Left lung (tissue), 10 donors: ENCODE results near the gene HEMGN. TPM values are rescaled to one million over a fixed set of nuclear protein-coding genes. Genes with fewer than 3 reads are reported as not detected.

Experiments
- ATAC-seq: fragments of 200-7000 bp; cut with Tn5 transposase; one replicate; pipeline ENCODE4 v1.9.1; 2020; ENCODE audit warnings: moderate library complexity
- DNase-seq, 4 donors: peaks; one replicate each; pipeline ENCODE4 v3.0.0-alpha.2; 2013 to 2020
- H3K27ac ChIP-seq, 2 donors: fragments of 200-600 bp; sonication (generic) in 1 of 2; one replicate each; pipeline versions ENCODE4 v1.5.0 to v1.8.0; 2020 to 2021
- H3K27me3 ChIP-seq, 2 donors: fragments of 200-600 bp; sonication (generic) in 1 of 2; one replicate each; pipeline versions ENCODE4 v1.5.0 to v1.8.0; 2020 to 2021
- H3K36me3 ChIP-seq, 2 donors: fragments of 200-600 bp; sonication (generic) in 1 of 2; one replicate each; pipeline versions ENCODE4 v1.5.0 to v1.8.0; 2020 to 2021
- H3K4me1 ChIP-seq, 2 donors: fragments of 200-600 bp; one replicate each; pipeline ENCODE4 v1.8.0; 2021
- H3K4me3 ChIP-seq, 2 donors: fragments of 200-600 bp; sonication (generic) in 1 of 2; one replicate each; pipeline versions ENCODE4 v1.5.0 to v1.8.0; 2020 to 2021; ENCODE audit warnings: mild to moderate bottlenecking in 1 of 2
- H3K9me3 ChIP-seq, 2 donors: fragments of 200-600 bp; sonication (generic) in 1 of 2; one replicate each; pipeline versions ENCODE4 v1.5.0 to v1.8.0; 2020 to 2021
- CTCF ChIP-seq, 2 donors: fragments of 200-600 bp; sonication (generic) in 1 of 2; IDR thresholded peaks; one replicate each; pipeline versions ENCODE4 v1.5.0 to v1.8.0; 2021; ENCODE audit warnings: antibody characterized with exemption in 2 of 2
- intact Hi-C, 2 donors: fragments of 100-400 bp; cut with DNase I; formaldehyde crosslinking; loops; one replicate each; pipeline versions ENCODE4 v1.11.2 to v1.14.2; 2022
- polyA plus RNA-seq, 6 donors: library from polyadenylated mRNA; unstranded; fragments of 120-200 nt; gene quantifications; one replicate each; pipeline ENCODE4 v1.2.1, GENCODE V29; 2013; ENCODE audit not compliant: insufficient read length in 6 of 6
- total RNA-seq, 2 donors: library from RNA; stranded (reverse); fragmentation: NEBNext Ultra II Directional; extraction: Animal tissue kit (Norgen Biotek cat#: 25700); gene quantifications; one replicate each; pipeline ENCODE4 v1.2.1, GENCODE V29; 2021
- donor health status: DM: no; HTN: yes; CAD: no.
- donor health status: DM: no; HTN: no; CAD: no.

HEMGN gene
- total and polyA plus RNA-seq, 8 donors: 0.15 to 9.8 (median 4.1) TPM

DNA sequence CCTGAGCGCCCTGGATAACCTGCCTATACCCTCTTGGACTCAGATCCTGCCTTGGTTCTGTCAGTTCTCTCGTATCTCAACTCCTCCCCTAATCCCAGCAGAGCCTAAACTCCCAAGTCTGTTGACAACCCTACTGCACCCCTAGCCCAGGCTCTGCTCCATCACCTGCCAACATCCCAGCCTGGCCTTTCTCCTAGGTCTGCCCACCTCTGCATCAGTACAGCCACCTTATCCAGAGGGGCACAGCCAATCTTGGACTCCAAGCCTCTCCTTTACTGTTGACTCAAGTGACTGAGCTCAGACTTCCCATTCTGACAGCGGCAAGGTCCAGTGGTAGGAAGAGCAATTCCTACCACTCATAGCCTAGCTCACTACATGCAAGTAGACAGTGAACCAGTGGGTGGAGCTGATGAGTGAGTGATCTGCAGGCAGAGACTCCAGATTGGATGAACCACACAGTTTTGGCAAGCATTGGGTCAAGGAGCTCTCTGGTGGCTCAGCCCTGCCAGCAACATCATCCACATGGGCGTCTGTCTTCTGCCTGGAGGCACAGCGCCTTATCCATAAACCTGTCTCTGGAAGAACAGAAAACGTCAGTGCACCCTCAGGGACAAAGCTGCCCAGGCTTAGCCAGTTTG is 42.2 kb downstream of the HEMGN start:
- peak; percentile 56 for ATAC-seq
- H3K27me3 ChIP-seq: no peaks in the 10 kb centered on the region
- peaks cover 0 to 2% of the 10 kb centered on the region in 2 donors for H3K4me1 ChIP-seq
- intact Hi-C loops: no loop called here
- no peak for TF ChIP-seq CTCF (IDR thresholded peaks at IDR 0.05)
- no peak for DNase-seq
- peaks cover 0 to 9% of the 10 kb centered on the region in 2 donors for H3K36me3 ChIP-seq
- no peak overlapping the region for H3K4me3 ChIP-seq
- H3K27ac ChIP-seq: no peak overlapping the region
- H3K9me3 ChIP-seq: peaks cover 0 to 2% of the 10 kb centered on the region in 2 donors

DNA sequence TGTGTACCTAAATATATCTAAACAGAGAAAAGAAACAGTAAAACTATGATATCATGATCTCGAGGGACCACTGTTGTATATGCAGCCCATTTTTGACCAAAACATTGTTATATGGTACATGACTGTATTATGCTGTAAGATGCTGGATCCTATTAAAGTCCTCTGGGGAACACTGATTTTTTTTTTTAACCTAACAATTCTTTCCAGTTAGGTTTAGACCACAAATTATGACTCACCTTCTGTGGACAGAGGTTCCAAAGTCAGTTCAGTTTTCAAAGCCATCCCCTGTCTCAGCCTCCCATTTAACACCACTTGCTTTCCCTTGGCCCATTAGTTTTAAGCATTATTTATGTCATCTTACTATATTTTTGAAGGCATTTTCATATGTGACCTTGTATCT is 42.8 kb downstream of the HEMGN start:
- Histone ChIP-seq H3K27ac (no peak overlapping the region), H3K27me3 (no peaks in the 10 kb centered on the region), H3K4me1 (no peaks in the 10 kb centered on the region), H3K36me3 (peaks cover 0 to 7% of the 10 kb centered on the region in 2 donors), H3K9me3 (peaks cover 0 to 2% of the 10 kb centered on the region in 2 donors), H3K4me3 (no peak overlapping the region)
- no peak for ATAC-seq
- no peak for DNase-seq
- intact Hi-C loops: no loop called here
- TF ChIP-seq CTCF (IDR thresholded peaks at IDR 0.05): no peak

DNA sequence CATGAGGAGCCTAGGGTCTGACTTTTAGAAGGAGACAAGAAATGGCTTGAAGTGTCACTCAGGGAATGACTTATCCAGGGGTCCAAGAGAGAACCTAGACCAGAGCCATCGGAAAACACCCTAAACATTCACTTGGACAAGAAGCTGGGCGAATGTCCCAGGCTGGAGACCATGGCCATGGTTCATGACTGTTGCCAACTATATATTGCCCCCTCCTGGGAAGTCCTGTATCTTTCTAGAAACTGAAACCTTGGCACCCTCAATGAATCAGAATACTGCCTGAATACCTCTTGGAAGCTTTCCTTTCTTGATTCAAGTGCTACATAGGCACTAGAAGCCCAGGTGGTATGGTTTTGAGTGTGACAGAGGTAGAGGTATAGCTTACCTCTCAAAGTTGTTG is 45.6 kb downstream of the HEMGN start:
- H3K27ac ChIP-seq: no peak overlapping the region
- no peak for TF ChIP-seq CTCF (IDR thresholded peaks at IDR 0.05)
- H3K36me3 ChIP-seq: no peaks in the 10 kb centered on the region
- no peak for ATAC-seq
- peaks cover 0 to 4% of the 10 kb centered on the region in 2 donors for H3K4me1 ChIP-seq
- intact Hi-C loops: no loop called here
- peaks cover 0 to 2% of the 10 kb centered on the region in 2 donors for H3K9me3 ChIP-seq
- no peaks in the 10 kb centered on the region for H3K27me3 ChIP-seq
- no peak for DNase-seq
- H3K4me3 ChIP-seq: no peak overlapping the region

GRCh38 chr9:97891736-97892135 is 46.2 kb downstream of the HEMGN start:
- no peak for DNase-seq
- H3K4me3 ChIP-seq: no peak overlapping the region
- no peaks in the 10 kb centered on the region for H3K27me3 ChIP-seq
- TF ChIP-seq CTCF (IDR thresholded peaks at IDR 0.05): no peak
- ATAC-seq: no peak
- intact Hi-C loops: no loop called here
- H3K9me3 ChIP-seq: peaks cover 0 to 2% of the 10 kb centered on the region in 2 donors
- no peak overlapping the region for H3K27ac ChIP-seq
- no peaks in the 10 kb centered on the region for H3K36me3 ChIP-seq
- H3K4me1 ChIP-seq: peaks cover 0 to 4% of the 10 kb centered on the region in 2 donors

DNA sequence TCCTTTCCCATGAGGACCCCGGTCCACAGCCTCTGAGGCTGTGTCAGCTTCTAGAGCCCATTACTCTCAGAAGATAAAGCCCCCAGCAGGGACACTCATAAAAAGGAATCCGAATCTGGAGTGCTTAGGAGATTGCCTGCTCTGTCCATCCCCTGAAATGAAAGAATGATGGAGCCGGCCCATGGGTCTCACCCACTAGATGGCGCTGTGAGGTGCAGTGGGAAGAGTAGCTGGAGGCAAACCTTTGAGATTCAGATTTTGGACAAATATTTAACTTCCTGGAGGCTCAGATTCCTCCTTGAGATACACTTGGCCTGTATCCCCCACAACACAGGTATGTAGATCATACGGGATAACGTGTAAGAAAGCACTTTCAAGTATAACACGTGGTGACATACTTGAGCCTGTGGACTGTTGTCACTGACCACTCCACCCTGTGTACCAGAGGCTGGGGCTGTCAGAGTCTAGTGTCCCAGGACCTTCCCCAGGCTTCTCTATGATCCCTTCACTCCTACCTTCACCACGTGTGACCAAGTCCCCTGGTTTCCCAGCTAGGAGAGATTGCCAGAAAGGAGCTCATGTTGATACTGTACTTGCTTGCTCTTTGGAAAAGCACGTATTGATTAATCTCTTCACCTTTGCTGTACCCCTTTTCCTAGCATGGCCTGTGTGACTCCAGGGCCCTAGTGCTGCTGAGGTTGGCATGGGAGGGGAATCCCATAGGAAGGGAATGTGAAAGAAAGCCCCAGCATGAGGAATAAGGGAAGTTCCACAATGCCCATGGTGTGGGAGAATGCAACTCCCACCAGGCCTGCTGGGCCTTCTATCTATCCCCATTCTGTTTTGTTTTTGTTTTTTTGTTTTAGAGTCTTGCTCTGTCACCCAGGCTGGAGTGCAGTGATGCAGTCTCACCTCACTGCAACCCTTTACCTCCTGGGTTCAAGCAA is 47.8 kb downstream of the HEMGN start:
- no peak overlapping the region for H3K27ac ChIP-seq
- no peak overlapping the region for H3K4me3 ChIP-seq
- ATAC-seq: peak; percentile 80

More for the DNA sequence above, 47.8 kb downstream of the HEMGN start:
- DNase-seq: peak in 1 of 4 donors; percentile 83
- peaks cover 0 to 4% of the 10 kb centered on the region in 2 donors for H3K4me1 ChIP-seq
- peaks cover 0 to 2% of the 10 kb centered on the region in 2 donors for H3K9me3 ChIP-seq
- TF ChIP-seq CTCF (IDR thresholded peaks at IDR 0.05): peak; percentile 68 to 73
- intact Hi-C loops: no loop called here
- no peaks in the 10 kb centered on the region for H3K36me3 ChIP-seq
- no peaks in the 10 kb centered on the region for H3K27me3 ChIP-seq
